Body of pancreas (tissue), 4 donors: ENCODE measurements around the gene COL4A5.

Experiments used
- POLR2A ChIP-seq, 3 donors: fragments of 450-650 bp; IDR thresholded peaks; one replicate each; pipeline ENCODE4 v1.6.1; 2016; ENCODE audit warnings: antibody characterized with exemption in 3 of 3, mild to moderate bottlenecking in 2 of 3
- TF ChIP-seq, protein P1 (sequence below), 7 experiments: fragments of 450-650 bp in 4 of 7; fragments of 200-600 bp in 3 of 7; sonication (generic) in 3 of 7; IDR thresholded peaks; one replicate each; pipeline ENCODE4 v1.5.1; 2016 to 2019; ENCODE audit warnings: antibody characterized with exemption in 7 of 7

DNA sequence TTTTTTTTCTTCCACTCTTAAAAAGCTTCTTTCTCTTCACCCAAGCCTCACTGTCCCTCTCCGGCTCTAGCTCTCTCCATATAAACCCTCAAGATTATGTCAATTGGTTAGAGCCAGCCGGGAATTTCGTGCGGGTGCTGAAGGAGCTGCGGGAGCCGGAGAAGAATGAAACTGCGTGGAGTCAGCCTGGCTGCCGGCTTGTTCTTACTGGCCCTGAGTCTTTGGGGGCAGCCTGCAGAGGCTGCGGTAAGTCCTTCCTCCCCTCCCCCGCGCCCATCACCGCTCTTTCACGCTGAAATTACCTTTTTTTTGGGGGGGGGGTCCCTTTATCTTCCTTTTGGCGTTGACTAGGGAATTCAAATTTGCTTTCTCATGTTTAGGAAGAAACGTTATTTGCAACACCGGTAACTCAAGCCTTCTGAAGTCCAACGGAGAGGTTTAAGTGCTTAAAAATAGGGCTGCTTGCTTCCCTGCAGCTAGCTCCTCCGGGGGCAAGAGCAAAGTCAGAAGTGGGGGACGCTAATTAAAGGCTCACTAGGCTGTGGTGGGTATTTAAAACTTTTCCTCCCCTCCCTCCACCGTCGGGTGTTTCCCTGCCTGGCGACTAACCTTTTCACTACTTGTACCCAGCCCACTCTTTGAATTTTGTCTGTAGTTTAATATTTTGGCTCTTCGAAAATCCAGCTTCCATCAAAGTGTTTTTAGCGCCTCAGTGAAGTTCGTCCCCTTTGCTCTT, 491 bp downstream of the COL4A5 start:
- TF ChIP-seq, protein P1, sequence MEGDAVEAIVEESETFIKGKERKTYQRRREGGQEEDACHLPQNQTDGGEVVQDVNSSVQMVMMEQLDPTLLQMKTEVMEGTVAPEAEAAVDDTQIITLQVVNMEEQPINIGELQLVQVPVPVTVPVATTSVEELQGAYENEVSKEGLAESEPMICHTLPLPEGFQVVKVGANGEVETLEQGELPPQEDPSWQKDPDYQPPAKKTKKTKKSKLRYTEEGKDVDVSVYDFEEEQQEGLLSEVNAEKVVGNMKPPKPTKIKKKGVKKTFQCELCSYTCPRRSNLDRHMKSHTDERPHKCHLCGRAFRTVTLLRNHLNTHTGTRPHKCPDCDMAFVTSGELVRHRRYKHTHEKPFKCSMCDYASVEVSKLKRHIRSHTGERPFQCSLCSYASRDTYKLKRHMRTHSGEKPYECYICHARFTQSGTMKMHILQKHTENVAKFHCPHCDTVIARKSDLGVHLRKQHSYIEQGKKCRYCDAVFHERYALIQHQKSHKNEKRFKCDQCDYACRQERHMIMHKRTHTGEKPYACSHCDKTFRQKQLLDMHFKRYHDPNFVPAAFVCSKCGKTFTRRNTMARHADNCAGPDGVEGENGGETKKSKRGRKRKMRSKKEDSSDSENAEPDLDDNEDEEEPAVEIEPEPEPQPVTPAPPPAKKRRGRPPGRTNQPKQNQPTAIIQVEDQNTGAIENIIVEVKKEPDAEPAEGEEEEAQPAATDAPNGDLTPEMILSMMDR (IDR thresholded peaks at IDR 0.05): no peak
- TF ChIP-seq POLR2A (IDR thresholded peaks at IDR 0.05): no peak
